GM18508 (cell line): ENCODE measurements around the gene SRSF8.

Experiments used
- ATAC-seq: cut with Tn5 transposase; IDR thresholded peaks from one replicate; pipeline ENCODE4 v1.9.1; 2021; ENCODE audit warnings: moderate number of reproducible peaks; ENCODE audit not compliant: insufficient read depth, unreplicated experiment

SRSF8 gene

DNA sequence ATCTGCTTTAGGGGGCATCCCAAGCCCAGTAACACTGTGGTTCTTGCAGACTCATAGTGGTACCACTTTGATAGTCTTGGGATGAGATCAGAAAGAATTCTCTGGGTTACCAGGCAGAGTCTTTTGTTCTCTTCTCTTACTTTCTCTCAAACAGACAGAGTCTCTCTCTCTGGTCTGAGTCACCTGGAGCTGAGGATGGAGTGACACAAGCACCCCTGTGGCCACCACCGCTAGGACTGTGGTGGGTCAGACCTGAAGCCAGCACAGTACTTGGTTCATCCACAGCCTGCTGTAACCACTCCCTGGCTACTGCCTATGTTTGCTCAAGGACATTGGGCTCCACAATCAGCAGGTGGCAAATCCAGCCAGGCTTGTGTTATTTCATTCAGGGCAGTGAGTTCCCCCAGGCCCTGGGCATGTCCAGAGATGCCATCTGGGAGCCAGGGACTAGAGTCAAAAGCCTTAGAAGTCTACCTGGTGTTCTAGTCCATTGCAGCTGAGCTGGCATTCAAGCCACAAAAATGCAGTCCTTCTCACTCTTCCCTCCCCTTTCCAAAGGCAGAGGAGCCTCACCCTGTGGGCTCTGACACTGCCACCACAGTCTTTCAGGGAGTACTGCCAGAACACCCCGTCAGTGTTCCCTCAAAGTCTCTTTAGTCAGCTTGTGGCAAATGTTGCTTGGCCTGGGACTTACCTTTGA lies 52.8 kb downstream of the SRSF8 start:
- ATAC-seq, result no peak
